HepG2 (cell line): Measurements from ENCODE around the gene VAMP3. TPM values are rescaled to one million over a fixed set of nuclear protein-coding genes. Genes with fewer than 3 reads are reported as not detected.
A peak's percentile ranks its signal among the peaks of the same experiment; 100 is the strongest.

Source experiments
- ATAC-seq: fragments of 200-7000 bp; cut with Tn5 transposase; 3 replicates; pipeline ENCODE4 v1.9.1; 2020; ENCODE audit warnings: mild to moderate bottlenecking, moderate library complexity
- BruUV-seq: library from RNA; stranded (reverse); fragments of 400-500 nt; replicated peaks from 2 replicates; lab custom pipeline; 2021; lab: Mats Ljungman, UMichigan
- CTCF ChIA-PET: fragments of 300-600 bp; formaldehyde crosslinking; extraction: SDS; loops from one replicate; lab custom pipeline; 2021; ENCODE audit warnings: low total read pairs, inconsistent platforms, low intra/inter-chr PET ratio; lab: Yijun Ruan, JAX
- POLR2A ChIA-PET: fragments of 350-600 bp; sonication (Branson Sonifier 250); formaldehyde crosslinking; loops from one replicate; lab custom pipeline; 2020; ENCODE audit warnings: antibody characterized with exemption, inconsistent platforms; lab: Yijun Ruan, JAX
- DNase-seq: peaks from one replicate; pipeline ENCODE4 v3.0.0-alpha.2; 2015; ENCODE audit warnings: low spot score
- FAIRE-seq: peaks from 3 replicates; lab custom pipeline; 2011; peaks lifted over from hg19 to GRCh38; lab: Jason Lieb, UNC
- H2AFZ ChIP-seq: one replicate; pipeline ENCODE4 v1.6.1; 2011; ENCODE audit warnings: low read length, inconsistent platforms
- H3K27ac ChIP-seq: fragments of 300-600 bp; 3 replicates; pipeline ENCODE4 v1.8.0; 2011; ENCODE audit warnings: mixed run types, mild to moderate bottlenecking, mixed read lengths, low read length, inconsistent platforms; ENCODE audit not compliant: insufficient read depth; ENCODE audit errors: extremely low read length
- H3K27me3 ChIP-seq, 2 experiments: fragments of 200-600 bp in 1 of 2; 2 replicates in 1 of 2; 3 replicates in 1 of 2; pipeline versions ENCODE4 v1.6.0 to v1.8.0; 2011; ENCODE audit warnings: low read length in 2 of 2, mild to moderate bottlenecking in 2 of 2, moderate library complexity in 2 of 2, inconsistent platforms in 1 of 2; ENCODE audit not compliant: insufficient read depth in 2 of 2, control insufficient read depth in 1 of 2
- H3K36me3 ChIP-seq, 2 experiments: fragments of 200-600 bp in 1 of 2; replicated peaks in 1 of 2; 2 replicates in 1 of 2; 3 replicates in 1 of 2; pipeline versions ENCODE4 v1.5.1 to v1.8.0; 2011; ENCODE audit warnings: low read length in 2 of 2, inconsistent platforms in 1 of 2; ENCODE audit not compliant: insufficient read depth in 2 of 2, control insufficient read depth in 1 of 2
- H3K4me1 ChIP-seq: 2 replicates; pipeline ENCODE4 v1.5.1; 2012; ENCODE audit warnings: low read length, inconsistent platforms; ENCODE audit not compliant: insufficient read depth
- H3K4me2 ChIP-seq: 2 replicates; pipeline ENCODE4 v1.6.0; 2011; ENCODE audit warnings: low read depth, low read length, inconsistent platforms
- H3K4me3 ChIP-seq, 3 experiments: fragments of 200-600 bp in 1 of 3; sonication (generic), shearing (Covaris generic) in 1 of 3; replicated peaks in 1 of 3; 2 replicates each; pipeline ENCODE4 v1.5.1; 2011 to 2016; ENCODE audit warnings: low read length in 3 of 3, inconsistent platforms in 2 of 3, low read depth in 2 of 3, mild to moderate bottlenecking in 2 of 3, control low read depth in 1 of 3, mixed read lengths in 1 of 3; ENCODE audit not compliant: insufficient read depth in 1 of 3
- H3K79me2 ChIP-seq: one replicate; pipeline ENCODE4 v1.6.1; 2011; ENCODE audit warnings: low read length, inconsistent platforms; ENCODE audit not compliant: insufficient read depth
- H3K9ac ChIP-seq: 2 replicates; pipeline ENCODE4 v1.6.0; 2011; ENCODE audit warnings: mild to moderate bottlenecking, low read depth, low read length, inconsistent platforms; ENCODE audit not compliant: insufficient read depth
- H3K9me3 ChIP-seq: 2 replicates; pipeline ENCODE4 v1.5.1; 2012; ENCODE audit warnings: mild to moderate bottlenecking, low read length
- H4K20me1 ChIP-seq: 2 replicates; pipeline ENCODE4 v1.6.0; 2011; ENCODE audit warnings: inconsistent platforms, mild to moderate bottlenecking, low read length, moderate library complexity; ENCODE audit not compliant: insufficient read depth
- NCOA1 ChIP-seq: sonication (generic); formaldehyde crosslinking; IDR thresholded peaks from 2 replicates; pipeline ENCODE4 v1.9.0; 2021; ENCODE audit warnings: missing genetic modification reagents
- NR1H2 ChIP-seq: sonication (generic); formaldehyde crosslinking; IDR thresholded peaks from 2 replicates; pipeline ENCODE4 v1.8.1; 2022; ENCODE audit warnings: low read depth, missing genetic modification reagents, borderline replicate concordance
- NR2C2 ChIP-seq: sonication (generic); formaldehyde crosslinking; IDR thresholded peaks from 2 replicates; pipeline ENCODE4 v1.4.0; 2020; ENCODE audit warnings: missing genetic modification reagents, mild to moderate bottlenecking, moderate library complexity, borderline replicate concordance
- PHF21A ChIP-seq: sonication (generic); formaldehyde crosslinking; IDR thresholded peaks from 2 replicates; pipeline ENCODE4 v1.5.0; 2020; ENCODE audit warnings: mild to moderate bottlenecking, missing genetic modification reagents
- SMC3 ChIP-seq: IDR thresholded peaks from 2 replicates; pipeline ENCODE4 v1.6.1; 2011; ENCODE audit warnings: low read length, improper control_type of control experiment
- SMYD3 ChIP-seq: sonication (generic); formaldehyde crosslinking; IDR thresholded peaks from 2 replicates; pipeline ENCODE4 v1.8.1; 2023; ENCODE audit warnings: mild to moderate bottlenecking, missing genetic modification reagents
- STAG1 ChIP-seq: sonication (generic); formaldehyde crosslinking; IDR thresholded peaks from 2 replicates; pipeline ENCODE4 v1.4.0; 2020; ENCODE audit warnings: missing genetic modification reagents
- ZNF7 ChIP-seq: IDR thresholded peaks from 2 replicates; pipeline ENCODE4 v1.6.1; 2016; ENCODE audit warnings: missing biosample characterization, missing genetic modification reagents
- WGBS: methylation state at CpG from one replicate; pipeline ENCODE4 v1.1.6; 2017; ENCODE audit warnings: low lambda C conversion rate; 5-methylcytosine and 5-hydroxymethylcytosine counted together
- in situ Hi-C: cut with HindIII; loops from 2 replicates; pipeline ENCODE4 v1.10.0; 2017; ENCODE audit warnings: low pct_unique_long_range_greater_than_20kb; ENCODE audit not compliant: extremely low pct_ligation_motif_present
- intact Hi-C: fragments of 100-400 bp; cut with micrococcal nuclease; formaldehyde crosslinking; loops from one replicate; pipeline ENCODE4 v1.10.0; 2022; ENCODE audit not compliant: unreplicated experiment
- polyA plus RNA-seq, 8 experiments: library from polyadenylated mRNA; depleted of rRNA in 3 of 8; stranded (reverse) in 7 of 8; unstranded in 1 of 8; fragments of >200 nt; fragmentation: Illumina TruSeq in 4 of 8; extraction: Trizol in 4 of 8; gene quantifications; 2 replicates each; pipeline versions ENCODE4 v1.2.1 to v1.2.3, GENCODE V29; 2011 to 2016; ENCODE audit warnings: low read depth in 4 of 8, missing spikeins in 1 of 8, mixed read lengths in 1 of 8; ENCODE audit not compliant: insufficient read depth in 1 of 8
- total RNA-seq, 5 experiments: library from RNA; depleted of rRNA; stranded (reverse); fragments of >200 nt; fragmentation: Illumina TruSeq; extraction: Trizol; gene quantifications; 2 replicates each; pipeline ENCODE4 v1.2.3, GENCODE V29; 2016; ENCODE audit warnings: low read depth in 1 of 5
- TF ChIP-seq, protein P1 (sequence below): sonication (generic); formaldehyde crosslinking; IDR thresholded peaks from 2 replicates; pipeline ENCODE4 v1.5.0; 2020; ENCODE audit warnings: mild to moderate bottlenecking, missing genetic modification reagents, moderate library complexity

VAMP3 gene
- total and polyA plus RNA-seq, 2 of the 13 experiments (the other 11 are each of a cell fraction or from before 2014, with no cell fraction given): 75.3 to 88.7 TPM

DNA sequence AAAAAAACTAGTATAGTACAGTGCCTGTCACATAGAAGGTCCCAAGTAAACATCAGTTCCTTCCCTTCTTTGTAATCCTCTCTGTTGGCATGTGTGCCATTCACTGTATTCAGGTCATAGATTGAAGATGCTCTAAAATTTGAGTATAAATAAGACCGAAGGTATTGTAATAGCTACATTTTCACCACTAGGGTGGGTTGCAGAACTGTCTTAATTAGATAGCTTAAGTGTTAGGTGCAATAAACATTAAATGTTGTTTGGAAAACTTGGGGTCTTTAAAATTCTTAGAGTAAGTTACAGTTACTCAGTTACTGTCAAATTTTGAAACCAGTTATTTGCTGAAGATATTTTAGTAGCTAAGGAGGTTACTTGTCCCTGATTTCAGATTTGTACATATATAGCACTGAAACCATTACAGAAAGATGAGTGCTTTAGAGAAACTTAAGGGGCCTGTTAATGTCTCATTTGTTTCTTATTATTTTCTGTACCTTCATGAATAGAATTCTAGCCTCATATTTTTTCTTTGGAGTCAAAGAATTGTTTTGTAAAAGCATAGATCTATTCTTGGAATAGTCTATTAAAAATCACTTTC is 37.3 kb downstream of the VAMP3 start:
- peak; percentile 36; the same call in 1 of the 3 replicates for ATAC-seq
- ChIA-PET POLR2A (no interaction called here), CTCF (interaction anchor here (1.4 kb wide), 1 partner anchor 95 kb away, joined by 7 read pairs; no protein-coding TSS in a partner anchor)
- in situ Hi-C loops: loop anchor here (5.0 kb wide), 1 partner anchor 94 kb away; no protein-coding TSS in a partner anchor
- Histone ChIP-seq H3K27me3 (no peaks in the 10 kb centered on the region), H3K4me1 (no peaks in the 10 kb centered on the region), H3K4me3 (no peak overlapping the region), H3K9ac (no peak overlapping the region), H3K79me2 (no peaks in the 10 kb centered on the region), H3K36me3 (peaks cover 4 to 15% of the 10 kb centered on the region in 2 experiments; a peak in 4 of 5 replicates), H3K4me2 (no peak overlapping the region), H4K20me1 (no peaks in the 10 kb centered on the region), H3K27ac (no peak overlapping the region), H3K9me3 (peaks cover 4% of the 10 kb centered on the region; the same call in 1 of the 2 replicates)
- DNase-seq: peak; percentile 30
- no TSS peak for BruUV-seq
- FAIRE-seq: peak; percentile 23
- TF ChIP-seq, protein P1, sequence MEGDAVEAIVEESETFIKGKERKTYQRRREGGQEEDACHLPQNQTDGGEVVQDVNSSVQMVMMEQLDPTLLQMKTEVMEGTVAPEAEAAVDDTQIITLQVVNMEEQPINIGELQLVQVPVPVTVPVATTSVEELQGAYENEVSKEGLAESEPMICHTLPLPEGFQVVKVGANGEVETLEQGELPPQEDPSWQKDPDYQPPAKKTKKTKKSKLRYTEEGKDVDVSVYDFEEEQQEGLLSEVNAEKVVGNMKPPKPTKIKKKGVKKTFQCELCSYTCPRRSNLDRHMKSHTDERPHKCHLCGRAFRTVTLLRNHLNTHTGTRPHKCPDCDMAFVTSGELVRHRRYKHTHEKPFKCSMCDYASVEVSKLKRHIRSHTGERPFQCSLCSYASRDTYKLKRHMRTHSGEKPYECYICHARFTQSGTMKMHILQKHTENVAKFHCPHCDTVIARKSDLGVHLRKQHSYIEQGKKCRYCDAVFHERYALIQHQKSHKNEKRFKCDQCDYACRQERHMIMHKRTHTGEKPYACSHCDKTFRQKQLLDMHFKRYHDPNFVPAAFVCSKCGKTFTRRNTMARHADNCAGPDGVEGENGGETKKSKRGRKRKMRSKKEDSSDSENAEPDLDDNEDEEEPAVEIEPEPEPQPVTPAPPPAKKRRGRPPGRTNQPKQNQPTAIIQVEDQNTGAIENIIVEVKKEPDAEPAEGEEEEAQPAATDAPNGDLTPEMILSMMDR: peak; percentile 47
- TF ChIP-seq SMYD3 (CRISPR knock-in tag) (no peak), NR2C2 (no peak), NCOA1 (no peak), ZNF7 (CRISPR knock-in tag) (no peak), SMC3 (peak; percentile 21; the same call in 1 of the 2 replicates), PHF21A (no peak), NR1H2 (CRISPR knock-in tag) (no peak), STAG1 (CRISPR knock-in tag) (peak; percentile 51)
- TF ChIP-seq, all 625 proteins: peak for 3
- intact Hi-C loops: no loop called here
- 25% methylated on average over 1 of the region's 1 CpG for WGBS
- no peak overlapping the region for H2AFZ ChIP-seq
